ENCODE data around the gene SNORC. TPM values are rescaled to one million over a fixed set of nuclear protein-coding genes. Genes with fewer than 3 reads are reported as not detected.

SNORC gene
- polyA plus RNA-seq (2013, experiment 1 of 2), result 2.1 TPM
- polyA plus RNA-seq (2013, experiment 2 of 2), result 2.9 TPM

DNA sequence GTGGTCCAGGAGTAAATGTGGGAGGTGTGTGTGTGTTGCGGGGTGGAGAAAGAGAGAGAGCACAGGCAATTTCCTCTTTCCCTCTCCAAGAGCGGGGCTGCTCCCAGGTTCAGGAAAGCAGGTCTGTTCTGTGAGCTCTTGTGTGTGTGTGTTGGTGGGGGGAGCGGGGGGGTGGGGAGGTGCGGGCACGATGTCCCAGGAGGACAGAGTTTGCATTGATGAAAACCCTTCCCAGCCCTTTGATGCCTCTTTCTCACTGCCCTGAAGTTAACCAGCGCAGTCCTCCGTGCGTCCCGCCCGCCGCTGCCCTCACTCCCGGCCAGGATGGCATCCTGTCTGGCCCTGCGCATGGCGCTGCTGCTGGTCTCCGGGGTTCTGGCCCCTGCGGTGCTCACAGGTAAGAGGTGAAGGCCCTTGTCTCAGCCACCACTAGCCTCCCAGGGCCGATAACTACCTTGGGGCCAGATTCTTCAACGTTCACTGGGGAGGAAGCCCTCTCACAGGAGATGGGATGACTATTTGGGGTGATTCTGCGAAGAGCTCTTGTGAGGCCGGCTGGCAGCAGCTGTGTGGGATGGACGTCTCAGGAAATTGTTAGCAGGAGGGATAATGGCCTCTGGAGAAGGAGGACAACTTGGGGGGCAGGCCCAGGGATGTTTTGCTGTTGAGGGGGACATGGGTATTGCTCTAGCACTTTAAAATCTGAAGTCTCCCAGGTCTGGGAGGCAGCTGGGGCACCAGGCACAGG lies at the start of gene SNORC:
TSS of gene SNORC (plus strand) at position 247 of the 748 bp plus-strand sequence. CDS start at position 325, 78 bp downstream.
- no peak within 1 kb of the TSS for H4K8ac ChIP-seq (ENCODE audit: low read depth, low read length)
- no peak for DNase-seq (ENCODE audit: low spot score)
- peak within 1 kb of the TSS; percentile 25 for H3K23ac ChIP-seq (ENCODE audit: low read depth, low read length, poor library complexity)
- H2BK120ac ChIP-seq (ENCODE audit: low read depth, low read length), result no peak within 1 kb of the TSS
- H3K27ac ChIP-seq (replicated peaks; ENCODE audit: low read length), result no peak within 1 kb of the TSS
- H3K4me3 ChIP-seq (ENCODE audit: low read length in 2 of 2), result no peak within 1 kb of the TSS
- no peak within 1 kb of the TSS for H2AFZ ChIP-seq (ENCODE audit: low read length)
- H3K79me1 ChIP-seq (ENCODE audit: low read depth, low read length), result no peaks in the 10 kb centered on the region
- H3K36me3 ChIP-seq (replicated peaks in 1 of 2; ENCODE audit: control insufficient read depth in 2 of 2, insufficient read depth in 2 of 2, low read length in 2 of 2), result no peaks in the 10 kb centered on the region
- H3K18ac ChIP-seq (ENCODE audit: low read length), result no peak within 1 kb of the TSS
- no peak within 1 kb of the TSS for H2BK15ac ChIP-seq (ENCODE audit: low read length)
- H4K91ac ChIP-seq (ENCODE audit: low read depth, low read length, poor library complexity), result no peak within 1 kb of the TSS
- WGBS, 2 donors (ENCODE audit: extremely low coverage in 2 of 2, insufficient read length in 2 of 2, insufficient replicate concordance in 1 of 2), result no CpG with 5 or more reads among the region's 21 CpGs
- H3K9ac ChIP-seq (ENCODE audit: low read depth, low read length, poor library complexity), result peak within 1 kb of the TSS; percentile 24
- H3K4me2 ChIP-seq (ENCODE audit: insufficient read depth, low read length, poor library complexity, severe bottlenecking), result no peak within 1 kb of the TSS
- no peak within 1 kb of the TSS for H2BK5ac ChIP-seq (ENCODE audit: low read length)
- no peak within 1 kb of the TSS for H2AK5ac ChIP-seq (ENCODE audit: low read depth, low read length)
- H2BK12ac ChIP-seq (ENCODE audit: low read length), result no peak within 1 kb of the TSS
- H3K14ac ChIP-seq (ENCODE audit: low read length), result no peak within 1 kb of the TSS
- no peaks in the 10 kb centered on the region for H3K27me3 ChIP-seq (ENCODE audit: control insufficient read depth in 3 of 3, insufficient read depth in 3 of 3, low read depth in 1 of 3, low read length in 3 of 3)
- no peak within 1 kb of the TSS for H3K4ac ChIP-seq (ENCODE audit: low read length)
- H3K9me3 ChIP-seq (replicated peaks in 1 of 2; ENCODE audit: control insufficient read depth in 2 of 2, insufficient read depth in 1 of 2, low read depth in 1 of 2, low read length in 2 of 2), result no peaks in the 10 kb centered on the region
- peaks cover 2 to 4% of the 10 kb centered on the region in 2 donors for H3K4me1 ChIP-seq (ENCODE audit: control insufficient read depth in 2 of 2, insufficient read depth in 1 of 2, low read depth in 1 of 2, low read length in 2 of 2)

DNA sequence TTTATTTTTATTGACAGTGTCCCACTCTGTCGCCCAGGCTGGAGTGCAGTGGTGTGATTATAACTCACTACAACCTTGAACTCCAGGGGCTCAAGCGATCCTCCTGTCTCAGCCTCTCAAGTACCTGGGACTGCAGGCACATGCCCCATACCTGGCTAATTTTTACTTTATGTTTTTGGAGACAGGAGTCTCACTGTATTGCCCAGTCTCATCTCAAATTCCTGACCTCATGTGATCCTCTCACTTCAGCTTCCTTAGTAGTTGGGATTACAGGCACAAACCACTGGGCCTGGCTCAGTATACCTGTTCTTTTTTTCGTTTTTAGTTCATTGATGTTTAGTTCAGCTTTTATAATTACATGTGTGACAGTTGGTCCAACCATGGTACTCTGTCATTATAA lies 40.1 kb upstream of the SNORC start:
- H2BK5ac ChIP-seq (ENCODE audit: low read length), result no peak overlapping the region
- no peak overlapping the region for H3K9ac ChIP-seq (ENCODE audit: low read depth, low read length, poor library complexity)
- no peaks in the 10 kb centered on the region for H3K27me3 ChIP-seq (ENCODE audit: control insufficient read depth in 3 of 3, insufficient read depth in 3 of 3, low read depth in 1 of 3, low read length in 3 of 3)
- H4K8ac ChIP-seq (ENCODE audit: low read depth, low read length), result no peak overlapping the region
- no CpG with 5 or more reads among the region's 3 CpGs for WGBS, 2 donors (ENCODE audit: extremely low coverage in 2 of 2, insufficient read length in 2 of 2, insufficient replicate concordance in 1 of 2)
- H3K27ac ChIP-seq (replicated peaks; ENCODE audit: low read length), result no peak overlapping the region
- H3K14ac ChIP-seq (ENCODE audit: low read length), result no peak overlapping the region
- DNase-seq (ENCODE audit: low spot score), result no peak
- no peak overlapping the region for H2BK15ac ChIP-seq (ENCODE audit: low read length)
- H2AK5ac ChIP-seq (ENCODE audit: low read depth, low read length), result no peak overlapping the region
- H4K91ac ChIP-seq (ENCODE audit: low read depth, low read length, poor library complexity), result no peak overlapping the region
- H2BK120ac ChIP-seq (ENCODE audit: low read depth, low read length), result no peak overlapping the region
- no peak overlapping the region for H3K4me3 ChIP-seq (ENCODE audit: low read length in 2 of 2)
- no peak overlapping the region for H3K4me2 ChIP-seq (ENCODE audit: insufficient read depth, low read length, poor library complexity, severe bottlenecking)
- no peak overlapping the region for H3K4ac ChIP-seq (ENCODE audit: low read length)
- H3K4me1 ChIP-seq (ENCODE audit: control insufficient read depth in 2 of 2, insufficient read depth in 1 of 2, low read depth in 1 of 2, low read length in 2 of 2), result no peaks in the 10 kb centered on the region
- no peak overlapping the region for H2BK12ac ChIP-seq (ENCODE audit: low read length)
- no peaks in the 10 kb centered on the region for H3K79me1 ChIP-seq (ENCODE audit: low read depth, low read length)
- H3K23ac ChIP-seq (ENCODE audit: low read depth, low read length, poor library complexity), result no peak overlapping the region
- no peak overlapping the region for H2AFZ ChIP-seq (ENCODE audit: low read length)
- H3K9me3 ChIP-seq (replicated peaks in 1 of 2; ENCODE audit: control insufficient read depth in 2 of 2, insufficient read depth in 1 of 2, low read depth in 1 of 2, low read length in 2 of 2), result no peaks in the 10 kb centered on the region
- peaks cover 17 to 86% of the 10 kb centered on the region in 2 donors for H3K36me3 ChIP-seq (replicated peaks in 1 of 2; ENCODE audit: control insufficient read depth in 2 of 2, insufficient read depth in 2 of 2, low read length in 2 of 2)
- no peak overlapping the region for H3K18ac ChIP-seq (ENCODE audit: low read length)

DNA sequence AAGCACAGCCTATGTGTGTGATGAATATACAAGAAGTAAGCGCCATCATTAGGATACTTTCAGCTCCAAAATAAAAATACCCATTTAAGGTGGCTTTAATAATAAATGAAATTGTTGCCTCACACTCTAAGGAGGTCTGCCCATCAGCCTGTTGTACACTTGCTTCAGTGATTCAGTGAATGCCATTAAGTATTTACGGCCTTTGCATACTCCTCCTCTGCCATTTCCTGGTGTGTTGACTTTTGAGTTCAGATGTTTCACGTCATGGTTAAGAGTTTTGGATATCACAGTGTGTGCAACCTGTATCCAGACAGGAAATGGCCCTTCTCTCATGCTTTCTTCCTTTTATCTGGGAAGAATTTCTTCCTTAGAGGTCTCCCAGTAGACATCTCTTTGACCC lies 38.6 kb upstream of the SNORC start:
- peaks cover 19 to 90% of the 10 kb centered on the region in 2 donors for H3K36me3 ChIP-seq (replicated peaks in 1 of 2; ENCODE audit: control insufficient read depth in 2 of 2, insufficient read depth in 2 of 2, low read length in 2 of 2)
- no peak overlapping the region for H3K4me3 ChIP-seq (ENCODE audit: low read length in 2 of 2)
- H3K9ac ChIP-seq (ENCODE audit: low read depth, low read length, poor library complexity), result no peak overlapping the region
- no peak overlapping the region for H3K23ac ChIP-seq (ENCODE audit: low read depth, low read length, poor library complexity)
- H2AFZ ChIP-seq (ENCODE audit: low read length), result no peak overlapping the region
- no peak overlapping the region for H2BK120ac ChIP-seq (ENCODE audit: low read depth, low read length)
- H3K4me2 ChIP-seq (ENCODE audit: insufficient read depth, low read length, poor library complexity, severe bottlenecking), result no peak overlapping the region
- H4K8ac ChIP-seq (ENCODE audit: low read depth, low read length), result no peak overlapping the region
- H3K18ac ChIP-seq (ENCODE audit: low read length), result no peak overlapping the region
- H3K4ac ChIP-seq (ENCODE audit: low read length), result no peak overlapping the region
- H3K27ac ChIP-seq (replicated peaks; ENCODE audit: low read length), result no peak overlapping the region
- no peak overlapping the region for H4K91ac ChIP-seq (ENCODE audit: low read depth, low read length, poor library complexity)
- H3K9me3 ChIP-seq (replicated peaks in 1 of 2; ENCODE audit: control insufficient read depth in 2 of 2, insufficient read depth in 1 of 2, low read depth in 1 of 2, low read length in 2 of 2), result no peaks in the 10 kb centered on the region
- no peaks in the 10 kb centered on the region for H3K79me1 ChIP-seq (ENCODE audit: low read depth, low read length)
- no peak overlapping the region for H2AK5ac ChIP-seq (ENCODE audit: low read depth, low read length)
- DNase-seq (ENCODE audit: low spot score), result no peak
- H2BK5ac ChIP-seq (ENCODE audit: low read length), result no peak overlapping the region
- H3K4me1 ChIP-seq (ENCODE audit: control insufficient read depth in 2 of 2, insufficient read depth in 1 of 2, low read depth in 1 of 2, low read length in 2 of 2), result no peaks in the 10 kb centered on the region
- no peak overlapping the region for H2BK12ac ChIP-seq (ENCODE audit: low read length)
- WGBS, 2 donors (ENCODE audit: extremely low coverage in 2 of 2, insufficient read length in 2 of 2, insufficient replicate concordance in 1 of 2), result no CpG with 5 or more reads among the region's 3 CpGs
- H3K14ac ChIP-seq (ENCODE audit: low read length), result no peak overlapping the region
- H3K27me3 ChIP-seq (ENCODE audit: control insufficient read depth in 3 of 3, insufficient read depth in 3 of 3, low read depth in 1 of 3, low read length in 3 of 3), result no peaks in the 10 kb centered on the region
- H2BK15ac ChIP-seq (ENCODE audit: low read length), result no peak overlapping the region

DNA sequence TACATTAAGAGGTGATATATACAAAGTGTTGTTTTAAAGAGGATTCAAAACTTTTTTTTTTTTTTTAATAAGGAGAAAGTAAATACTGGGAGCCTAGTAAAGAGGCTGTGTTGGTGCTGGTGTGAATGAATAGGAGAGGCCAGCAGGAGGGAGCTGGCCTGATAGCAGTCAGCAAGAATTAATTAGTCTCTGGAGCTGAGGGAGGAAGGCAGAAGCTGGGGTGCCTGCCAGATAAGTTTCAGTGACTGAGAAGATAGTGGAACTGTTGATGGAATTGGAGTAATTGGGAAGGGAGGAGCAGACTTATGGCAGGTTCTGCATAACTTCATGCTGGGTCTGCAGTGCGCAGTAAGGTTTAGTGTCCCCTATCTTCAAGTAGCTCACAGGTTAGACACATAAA lies 36.2 kb upstream of the SNORC start:
- no peak overlapping the region for H2BK5ac ChIP-seq (ENCODE audit: low read length)
- no peak overlapping the region for H3K4ac ChIP-seq (ENCODE audit: low read length)
- no peak overlapping the region for H3K14ac ChIP-seq (ENCODE audit: low read length)
- H2BK15ac ChIP-seq (ENCODE audit: low read length), result no peak overlapping the region
- H4K91ac ChIP-seq (ENCODE audit: low read depth, low read length, poor library complexity), result no peak overlapping the region
- H3K79me1 ChIP-seq (ENCODE audit: low read depth, low read length), result no peaks in the 10 kb centered on the region
- H3K23ac ChIP-seq (ENCODE audit: low read depth, low read length, poor library complexity), result no peak overlapping the region
- H2BK120ac ChIP-seq (ENCODE audit: low read depth, low read length), result no peak overlapping the region
- no peaks in the 10 kb centered on the region for H3K27me3 ChIP-seq (ENCODE audit: control insufficient read depth in 3 of 3, insufficient read depth in 3 of 3, low read depth in 1 of 3, low read length in 3 of 3)
- H2AFZ ChIP-seq (ENCODE audit: low read length), result no peak overlapping the region
- no peak overlapping the region for H2AK5ac ChIP-seq (ENCODE audit: low read depth, low read length)
- H3K4me3 ChIP-seq (ENCODE audit: low read length in 2 of 2), result no peak overlapping the region
- no peak for DNase-seq (ENCODE audit: low spot score)
- no peak overlapping the region for H3K4me2 ChIP-seq (ENCODE audit: insufficient read depth, low read length, poor library complexity, severe bottlenecking)
- H3K27ac ChIP-seq (replicated peaks; ENCODE audit: low read length), result no peak overlapping the region
- no peaks in the 10 kb centered on the region for H3K9me3 ChIP-seq (replicated peaks in 1 of 2; ENCODE audit: control insufficient read depth in 2 of 2, insufficient read depth in 1 of 2, low read depth in 1 of 2, low read length in 2 of 2)
- H2BK12ac ChIP-seq (ENCODE audit: low read length), result no peak overlapping the region
- H3K18ac ChIP-seq (ENCODE audit: low read length), result no peak overlapping the region
- WGBS, 2 donors (ENCODE audit: extremely low coverage in 2 of 2, insufficient read length in 2 of 2, insufficient replicate concordance in 1 of 2), result no CpG with 5 or more reads among the region's 1 CpG
- no peaks in the 10 kb centered on the region for H3K4me1 ChIP-seq (ENCODE audit: control insufficient read depth in 2 of 2, insufficient read depth in 1 of 2, low read depth in 1 of 2, low read length in 2 of 2)
- no peak overlapping the region for H3K9ac ChIP-seq (ENCODE audit: low read depth, low read length, poor library complexity)
- H3K36me3 ChIP-seq (replicated peaks in 1 of 2; ENCODE audit: control insufficient read depth in 2 of 2, insufficient read depth in 2 of 2, low read length in 2 of 2), result peaks cover 23 to 94% of the 10 kb centered on the region in 2 donors
- H4K8ac ChIP-seq (ENCODE audit: low read depth, low read length), result no peak overlapping the region

All from neuronal stem cell (in vitro differentiated cells).